NCI-H2171 treated with DMSO at 0.1 percent for 48 hours (cell line): ENCODE data around the gene OR2T2.
A peak's percentile ranks its signal among the peaks of the same experiment; 100 is the strongest.
"Not testable (repeated sequence)": the region's sequence is repeated elsewhere in the genome, so short reads cannot be mapped to it uniquely, and the experiment has no call there.

Experiments used
- DNase-seq: peaks from one replicate; lab custom pipeline; 2025; lab: John Stamatoyannopoulos, UW

OR2T2 gene

GRCh38 chr1:248445399-248445798 is at the start of gene OR2T2:
Gene OR2T2 (plus strand): TSS chr1:248445637. CDS start chr1:248452798, 7,161 bp downstream.
- DNase-seq: not testable (repeated sequence)

- DNase-seq: no peak
Measured at GRCh38 chr1:248402748-248403147, 42.7 kb upstream of the OR2T2 start, which contains the start of gene OR2T1. Gene OR2T1 (plus strand): TSS chr1:248403048. CDS start chr1:248406148, 3,100 bp downstream.

- peak; percentile 23 for DNase-seq
Measured at GRCh38 chr1:248404024-248404423, 41.4 kb upstream of the OR2T2 start.

- DNase-seq: no peak
Measured at GRCh38 chr1:248406721-248407692, 38.4 kb upstream of the OR2T2 start.

GRCh38 chr1:248416226-248416625 is 29.2 kb upstream of the OR2T2 start:
- DNase-seq: no peak

GRCh38 chr1:248417854-248418253 is 27.6 kb upstream of the OR2T2 start:
- no peak for DNase-seq

- peak; percentile 15 for DNase-seq
Measured at GRCh38 chr1:248421384-248421783, 24.1 kb upstream of the OR2T2 start.

GRCh38 chr1:248427526-248428191 is 17.8 kb upstream of the OR2T2 start:
- DNase-seq: not testable (repeated sequence)

- not testable (repeated sequence) for DNase-seq
Measured at GRCh38 chr1:248428192-248428533, 17.3 kb upstream of the OR2T2 start.

- DNase-seq: not testable (repeated sequence)
Measured at GRCh38 chr1:248431683-248432082, 13.8 kb upstream of the OR2T2 start.

GRCh38 chr1:248432201-248432600 is 13.2 kb upstream of the OR2T2 start:
- DNase-seq: not testable (repeated sequence)

GRCh38 chr1:248433811-248434415 is 11.5 kb upstream of the OR2T2 start:
- DNase-seq: not testable (repeated sequence)

- not testable (repeated sequence) for DNase-seq
Measured at GRCh38 chr1:248434913-248435312, 10.5 kb upstream of the OR2T2 start.

- not testable (repeated sequence) for DNase-seq
Measured at GRCh38 chr1:248436303-248436702, 9.1 kb upstream of the OR2T2 start.

- DNase-seq: not testable (repeated sequence)
Measured at GRCh38 chr1:248438668-248439067, 6.8 kb upstream of the OR2T2 start.

GRCh38 chr1:248439283-248439682 is 6.2 kb upstream of the OR2T2 start:
- not testable (repeated sequence) for DNase-seq

- not testable (repeated sequence) for DNase-seq
Measured at GRCh38 chr1:248442500-248443277, 2.7 kb upstream of the OR2T2 start.

GRCh38 chr1:248444603-248445002 is 834 bp upstream of the OR2T2 start:
- not testable (repeated sequence) for DNase-seq

GRCh38 chr1:248448409-248449074 is 3.1 kb downstream of the OR2T2 start:
- not testable (repeated sequence) for DNase-seq

- DNase-seq: not testable (repeated sequence)
Measured at GRCh38 chr1:248449821-248450465, 4.5 kb downstream of the OR2T2 start.
